Suprapubic skin (tissue), 4 donors: ENCODE results near the gene HSP90AB1.

Source experiments
- EP300 ChIP-seq: sonication (generic); formaldehyde crosslinking; IDR thresholded peaks from one replicate; pipeline ENCODE4 v1.6.1; 2017; ENCODE audit warnings: antibody characterized with exemption
- POLR2A ChIP-seq, 2 donors: fragments of 450-650 bp; IDR thresholded peaks; one replicate each; pipeline ENCODE4 v1.6.1; 2017; ENCODE audit warnings: antibody characterized with exemption in 2 of 2, mild to moderate bottlenecking in 2 of 2, moderate library complexity in 2 of 2
- POLR2AphosphoS5 ChIP-seq, 3 donors: sonication (generic); formaldehyde crosslinking; IDR thresholded peaks; one replicate each; pipeline ENCODE4 v1.6.1; 2017; ENCODE audit warnings: antibody characterized with exemption in 3 of 3
- TF ChIP-seq, protein P1 (sequence below), 2 donors: fragments of 200-600 bp in 1 of 2; fragments of 450-650 bp in 1 of 2; sonication (generic) in 1 of 2; IDR thresholded peaks; one replicate each; pipeline ENCODE4 v1.5.1; 2016 to 2019; ENCODE audit warnings: antibody characterized with exemption in 2 of 2, mild to moderate bottlenecking in 1 of 2, moderate library complexity in 1 of 2

DNA sequence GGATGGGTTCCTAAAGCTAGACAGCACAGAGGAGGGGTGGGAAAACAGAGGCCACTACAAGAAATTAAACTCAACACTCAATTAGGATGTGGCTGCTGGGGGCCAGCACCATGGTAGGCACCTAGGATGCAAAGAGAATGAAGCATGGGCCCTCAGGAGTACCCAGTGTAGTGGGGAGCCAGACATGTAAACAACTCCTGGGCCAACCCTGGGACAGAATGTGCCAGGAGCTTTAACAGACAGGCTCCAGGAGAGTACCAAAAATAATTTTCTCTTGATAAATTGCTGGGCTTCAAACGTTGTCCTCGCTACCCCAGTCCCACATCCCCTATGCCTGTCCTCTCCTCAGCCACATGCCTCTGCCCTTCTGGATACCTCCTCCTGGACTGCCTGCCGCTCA lies 25.0 kb downstream of the HSP90AB1 start:
- no peak for TF ChIP-seq POLR2A (IDR thresholded peaks at IDR 0.05)
- TF ChIP-seq, protein P1, sequence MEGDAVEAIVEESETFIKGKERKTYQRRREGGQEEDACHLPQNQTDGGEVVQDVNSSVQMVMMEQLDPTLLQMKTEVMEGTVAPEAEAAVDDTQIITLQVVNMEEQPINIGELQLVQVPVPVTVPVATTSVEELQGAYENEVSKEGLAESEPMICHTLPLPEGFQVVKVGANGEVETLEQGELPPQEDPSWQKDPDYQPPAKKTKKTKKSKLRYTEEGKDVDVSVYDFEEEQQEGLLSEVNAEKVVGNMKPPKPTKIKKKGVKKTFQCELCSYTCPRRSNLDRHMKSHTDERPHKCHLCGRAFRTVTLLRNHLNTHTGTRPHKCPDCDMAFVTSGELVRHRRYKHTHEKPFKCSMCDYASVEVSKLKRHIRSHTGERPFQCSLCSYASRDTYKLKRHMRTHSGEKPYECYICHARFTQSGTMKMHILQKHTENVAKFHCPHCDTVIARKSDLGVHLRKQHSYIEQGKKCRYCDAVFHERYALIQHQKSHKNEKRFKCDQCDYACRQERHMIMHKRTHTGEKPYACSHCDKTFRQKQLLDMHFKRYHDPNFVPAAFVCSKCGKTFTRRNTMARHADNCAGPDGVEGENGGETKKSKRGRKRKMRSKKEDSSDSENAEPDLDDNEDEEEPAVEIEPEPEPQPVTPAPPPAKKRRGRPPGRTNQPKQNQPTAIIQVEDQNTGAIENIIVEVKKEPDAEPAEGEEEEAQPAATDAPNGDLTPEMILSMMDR (IDR thresholded peaks at IDR 0.05), result no peak
- TF ChIP-seq EP300, result no peak
- TF ChIP-seq POLR2AphosphoS5 (IDR thresholded peaks at IDR 0.05), result no peak
